GM23338 (cell line): ENCODE data around the gene TRMT2A. TPM values are rescaled to one million over a fixed set of nuclear protein-coding genes. Genes with fewer than 3 reads are reported as not detected.
"Not testable (repeated sequence)": the region's sequence is repeated elsewhere in the genome, so short reads cannot be mapped to it uniquely, and the experiment has no call there.

Experiments
- ATAC-seq: fragments of 200-7000 bp; cut with Tn5 transposase; 3 replicates; pipeline ENCODE4 v1.9.1; 2020
- DNase-seq: peaks from one replicate; pipeline ENCODE4 v3.0.0-alpha.2; 2015; ENCODE audit warnings: low spot score
- H2AFZ ChIP-seq: fragments of 200-600 bp; sonication (generic); 2 replicates; pipeline ENCODE4 v1.8.0; 2016; ENCODE audit warnings: antibody characterized with exemption, mild to moderate bottlenecking, moderate library complexity
- H3F3A ChIP-seq: fragments of 200-600 bp; sonication (generic); replicated peaks from 2 replicates; pipeline ENCODE4 v1.8.0; 2017; ENCODE audit warnings: antibody characterized with exemption, mixed run types, low read depth
- H3K27ac ChIP-seq: fragments of 200-600 bp; sonication (generic); 2 replicates; pipeline ENCODE4 v1.6.1; 2016; ENCODE audit warnings: low read depth
- H3K27me3 ChIP-seq: fragments of 200-600 bp; sonication (generic); 2 replicates; pipeline ENCODE4 v1.8.0; 2016; ENCODE audit warnings: mild to moderate bottlenecking, mixed run types, moderate library complexity; ENCODE audit not compliant: insufficient read depth
- H3K36me3 ChIP-seq: fragments of 200-600 bp; sonication (generic); 2 replicates; pipeline ENCODE4 v1.8.0; 2016; ENCODE audit warnings: mild to moderate bottlenecking; ENCODE audit not compliant: insufficient read depth
- H3K4me1 ChIP-seq: fragments of 200-600 bp; sonication (generic); 2 replicates; pipeline ENCODE4 v1.8.0; 2016; ENCODE audit warnings: mild to moderate bottlenecking, moderate library complexity; ENCODE audit not compliant: insufficient read depth
- H3K4me2 ChIP-seq: fragments of 200-600 bp; sonication (generic); 2 replicates; pipeline ENCODE4 v1.7.1; 2017; ENCODE audit warnings: mixed run types
- H3K4me3 ChIP-seq: fragments of 200-600 bp; sonication (generic); 2 replicates; pipeline ENCODE4 v1.6.1; 2016; ENCODE audit warnings: mixed run types
- H3K79me2 ChIP-seq: fragments of 200-600 bp; sonication (generic); replicated peaks from 2 replicates; pipeline ENCODE4 v1.8.0; 2017; ENCODE audit warnings: mild to moderate bottlenecking; ENCODE audit not compliant: insufficient read depth
- H3K9me2 ChIP-seq: fragments of 200-600 bp; sonication (generic); 2 replicates; pipeline ENCODE4 v1.8.0; 2017; ENCODE audit not compliant: insufficient read depth
- H4K20me1 ChIP-seq: fragments of 200-600 bp; sonication (generic); replicated peaks from 2 replicates; pipeline ENCODE4 v1.8.0; 2017; ENCODE audit warnings: mild to moderate bottlenecking; ENCODE audit not compliant: insufficient read depth
- H3K27ac Mint-ChIP-seq: 2 replicates; pipeline ENCODE4 v1.8.0; 2020; ENCODE audit warnings: inconsistent platforms, mild to moderate bottlenecking, moderate library complexity, mixed read lengths
- H3K27me3 Mint-ChIP-seq: 3 replicates; pipeline ENCODE4 v1.8.0; 2022; ENCODE audit warnings: low read depth, mild to moderate bottlenecking, moderate library complexity, mixed read lengths, inconsistent platforms; ENCODE audit not compliant: insufficient read depth, poor library complexity
- H3K36me3 Mint-ChIP-seq: 3 replicates; pipeline ENCODE4 v1.8.0; 2021; ENCODE audit warnings: low read depth, mild to moderate bottlenecking, inconsistent platforms, moderate library complexity, mixed read lengths
- H3K4me1 Mint-ChIP-seq: 3 replicates; pipeline ENCODE4 v1.8.0; 2020; ENCODE audit warnings: mild to moderate bottlenecking, inconsistent platforms, mixed read lengths
- H3K4me3 Mint-ChIP-seq: 3 replicates; pipeline ENCODE4 v1.8.0; 2021; ENCODE audit warnings: moderate library complexity, mild to moderate bottlenecking, inconsistent platforms, mixed read lengths
- H3K9me3 Mint-ChIP-seq: 3 replicates; pipeline ENCODE4 v1.8.0; 2020; ENCODE audit warnings: moderate library complexity, mild to moderate bottlenecking, inconsistent platforms, mixed read lengths
- CTCF ChIP-seq, 2 experiments: fragments of 200-600 bp in 1 of 2; sonication (generic) in 1 of 2; conservative IDR thresholded peaks; 2 replicates each; pipeline versions ENCODE4 v1.5.1 to v1.6.1; 2016 to 2017; ENCODE audit warnings: antibody characterized with exemption in 2 of 2, low read depth in 2 of 2, mild to moderate bottlenecking in 2 of 2, moderate library complexity in 1 of 2
- ETS1 ChIP-seq: IDR thresholded peaks from 2 replicates; pipeline ENCODE4 v1.6.1; 2016; ENCODE audit warnings: antibody characterized with exemption
- EZH2 ChIP-seq: fragments of 200-600 bp; sonication (generic); IDR thresholded peaks from one replicate; pipeline ENCODE4 v1.8.0; 2017; ENCODE audit warnings: antibody characterized with exemption, mild to moderate bottlenecking, low read depth; ENCODE audit not compliant: unreplicated experiment
- EZH2phosphoT487 ChIP-seq: fragments of 200-600 bp; sonication (generic); IDR thresholded peaks from one replicate; pipeline ENCODE4 v1.8.1; 2018; ENCODE audit warnings: antibody characterized with exemption; ENCODE audit not compliant: unreplicated experiment
- JUNB ChIP-seq: IDR thresholded peaks from one replicate; pipeline ENCODE4 v1.6.1; 2016; ENCODE audit warnings: antibody characterized with exemption; ENCODE audit not compliant: unreplicated experiment
- NANOG ChIP-seq: IDR thresholded peaks from 2 replicates; pipeline ENCODE4 v1.6.1; 2016; ENCODE audit warnings: antibody characterized with exemption, borderline replicate concordance
- POLR2AphosphoS5 ChIP-seq: IDR thresholded peaks from 2 replicates; pipeline ENCODE4 v1.6.1; 2016; ENCODE audit warnings: antibody characterized with exemption, low read depth
- STAT1 ChIP-seq: IDR thresholded peaks from one replicate; pipeline ENCODE4 v1.6.1; 2016; ENCODE audit warnings: antibody characterized with exemption; ENCODE audit not compliant: unreplicated experiment
- ZNF114 ChIP-seq: fragments of 250-450 bp; sonication (Bioruptor Pico); IDR thresholded peaks from 2 replicates; pipeline ENCODE4 v1.5.0; 2020; ENCODE audit warnings: mild to moderate bottlenecking, moderate library complexity
- polyA plus RNA-seq: library from polyadenylated mRNA; unstranded; fragments of >200 nt; fragmentation: Nextera tagmentation; extraction: Ambion mirVana; gene quantifications from 2 replicates; pipeline ENCODE4 v1.2.1, GENCODE V29; 2016
- total RNA-seq: library from RNA; depleted of rRNA; stranded (reverse); fragments of >200 nt; shearing (Covaris generic); gene quantifications from 2 replicates; pipeline ENCODE4 v1.2.3, GENCODE V29; 2014

Gene TRMT2A
- total and polyA plus RNA-seq, 2 experiments from 2014 or later, result 41.3 to 61.3 TPM

- TF ChIP-seq EZH2, result no peak
- no peak for TF ChIP-seq EZH2phosphoT487
- no peak for TF ChIP-seq POLR2AphosphoS5
Observed at GRCh38 chr22:20164863-20165262, 47.8 kb upstream of the TRMT2A start (continued).

- no peaks in the 10 kb centered on the region for H3F3A ChIP-seq
- no peaks in the 10 kb centered on the region for H3K36me3 ChIP-seq
- no peaks in the 10 kb centered on the region for H3K4me1 ChIP-seq
- H3K4me1 Mint-ChIP-seq, result peaks cover 4% of the 10 kb centered on the region; the same call in 2 of the 3 replicates
- H3K27me3 Mint-ChIP-seq, result peaks cover 2% of the 10 kb centered on the region
- no peak overlapping the region for H3K27ac Mint-ChIP-seq
- peaks cover 3% of the 10 kb centered on the region; the same call in 1 of the 3 replicates for H3K36me3 Mint-ChIP-seq
- H3K79me2 ChIP-seq, result no peaks in the 10 kb centered on the region
- H3K9me3 Mint-ChIP-seq, result peaks cover 4% of the 10 kb centered on the region
- H3K4me3 Mint-ChIP-seq, result no peak overlapping the region
- no peak overlapping the region for H3K27ac ChIP-seq
- H3K4me2 ChIP-seq, result no peak overlapping the region
- no peak for DNase-seq
- ATAC-seq, result no peak
- H3K4me3 ChIP-seq, result no peak overlapping the region
- H4K20me1 ChIP-seq, result no peaks in the 10 kb centered on the region
- no peaks in the 10 kb centered on the region for H3K9me2 ChIP-seq
- no peaks in the 10 kb centered on the region for H3K27me3 ChIP-seq
- no peak overlapping the region for H2AFZ ChIP-seq
- no peak for TF ChIP-seq EZH2
- no peak for TF ChIP-seq ZNF114 (CRISPR knock-in tag)
- no peak for TF ChIP-seq NANOG
- no peak for TF ChIP-seq ETS1
- TF ChIP-seq POLR2AphosphoS5, result no peak
- no peak for TF ChIP-seq JUNB
- no peak for TF ChIP-seq CTCF (conservative IDR thresholded peaks at IDR 0.05; ENCODE audit: low read depth in 2 of 2)
- no peak for TF ChIP-seq STAT1
Observed at GRCh38 chr22:20160041-20160440, 43.0 kb upstream of the TRMT2A start.

- not testable (repeated sequence) for H3F3A ChIP-seq, H3K27me3 ChIP-seq, H3K27me3 Mint-ChIP-seq, H3K9me3 Mint-ChIP-seq, H3K27ac ChIP-seq, H3K36me3 Mint-ChIP-seq, H3K4me3 ChIP-seq, H3K4me2 ChIP-seq, H3K4me1 Mint-ChIP-seq, DNase-seq, H3K4me1 ChIP-seq, H3K9me2 ChIP-seq, H4K20me1 ChIP-seq, H3K79me2 ChIP-seq, H2AFZ ChIP-seq, H3K4me3 Mint-ChIP-seq, H3K36me3 ChIP-seq, H3K27ac Mint-ChIP-seq
- ATAC-seq, result peak; percentile 4; the same call in 1 of the 3 replicates
Observed at GRCh38 chr22:20159531-20159930, 42.5 kb upstream of the TRMT2A start.
